ENCODE measurements around the gene KRTAP15-1.

GRCh38 chr21:30479259-30479658 lies 39.2 kb downstream of the KRTAP15-1 start:
- TF ChIP-seq JUN (IDR thresholded peaks at IDR 0.05) (no peak), RCOR1 (IDR thresholded peaks at IDR 0.05; ENCODE audit: low read depth, low read length) (no peak), RAD21 (conservative IDR thresholded peaks at IDR 0.05 in 1 of 2, IDR thresholded peaks at IDR 0.05 in 1 of 2) (no peak), POLR2A (IDR thresholded peaks at IDR 0.05; ENCODE audit: low read length) (no peak), BHLHE40 (IDR thresholded peaks at IDR 0.05; ENCODE audit: low read depth, low read length) (no peak), EP300 (IDR thresholded peaks at IDR 0.05) (no peak), KDM1A (IDR thresholded peaks at IDR 0.05; ENCODE audit: low read depth) (no peak), MAZ (IDR thresholded peaks at IDR 0.05; ENCODE audit: borderline replicate concordance, low read depth, low read length) (no peak), CEBPB (IDR thresholded peaks at IDR 0.05) (no peak), MYC (IDR thresholded peaks at IDR 0.05; ENCODE audit: borderline replicate concordance, low read length) (no peak)
- TF ChIP-seq, protein P1, sequence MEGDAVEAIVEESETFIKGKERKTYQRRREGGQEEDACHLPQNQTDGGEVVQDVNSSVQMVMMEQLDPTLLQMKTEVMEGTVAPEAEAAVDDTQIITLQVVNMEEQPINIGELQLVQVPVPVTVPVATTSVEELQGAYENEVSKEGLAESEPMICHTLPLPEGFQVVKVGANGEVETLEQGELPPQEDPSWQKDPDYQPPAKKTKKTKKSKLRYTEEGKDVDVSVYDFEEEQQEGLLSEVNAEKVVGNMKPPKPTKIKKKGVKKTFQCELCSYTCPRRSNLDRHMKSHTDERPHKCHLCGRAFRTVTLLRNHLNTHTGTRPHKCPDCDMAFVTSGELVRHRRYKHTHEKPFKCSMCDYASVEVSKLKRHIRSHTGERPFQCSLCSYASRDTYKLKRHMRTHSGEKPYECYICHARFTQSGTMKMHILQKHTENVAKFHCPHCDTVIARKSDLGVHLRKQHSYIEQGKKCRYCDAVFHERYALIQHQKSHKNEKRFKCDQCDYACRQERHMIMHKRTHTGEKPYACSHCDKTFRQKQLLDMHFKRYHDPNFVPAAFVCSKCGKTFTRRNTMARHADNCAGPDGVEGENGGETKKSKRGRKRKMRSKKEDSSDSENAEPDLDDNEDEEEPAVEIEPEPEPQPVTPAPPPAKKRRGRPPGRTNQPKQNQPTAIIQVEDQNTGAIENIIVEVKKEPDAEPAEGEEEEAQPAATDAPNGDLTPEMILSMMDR (IDR thresholded peaks at IDR 0.05), result no peak

Data from A549 (cell line).